ENCODE results near the gene GGN.
"Not testable (repeated sequence)": the region's sequence is repeated elsewhere in the genome, so short reads cannot be mapped to it uniquely, and the experiment has no call there.

Gene GGN

GRCh38 chr19:38371081-38371480, 16.8 kb downstream of the GGN start:
- H3K27ac ChIP-seq (ENCODE audit: low read length) = no peak overlapping the region
- no peak overlapping the region for H3K4me3 ChIP-seq (ENCODE audit: low read length)
- H3K9me3 ChIP-seq (ENCODE audit: insufficient read depth, low read depth, low read length) = no peaks in the 10 kb centered on the region
- peaks cover 10% of the 10 kb centered on the region; the same call in 1 of the 2 replicates for H3K27me3 ChIP-seq (ENCODE audit: insufficient read depth, low read length)
- H3K36me3 ChIP-seq (ENCODE audit: insufficient read depth, low read depth, low read length) = peaks cover under 1% of the 10 kb centered on the region; the same call in 1 of the 2 replicates
- H3K4me1 ChIP-seq (ENCODE audit: insufficient read depth, low read length) = no peaks in the 10 kb centered on the region
- no peak overlapping the region for H3K9ac ChIP-seq (ENCODE audit: low read depth, low read length)

GRCh38 chr19:38370299-38370698, 17.5 kb downstream of the GGN start:
- H3K36me3 ChIP-seq (ENCODE audit: insufficient read depth, low read depth, low read length) = no peaks in the 10 kb centered on the region
- no peak overlapping the region for H3K27ac ChIP-seq (ENCODE audit: low read length)
- no peaks in the 10 kb centered on the region for H3K4me1 ChIP-seq (ENCODE audit: insufficient read depth, low read length)
- no peaks in the 10 kb centered on the region for H3K9me3 ChIP-seq (ENCODE audit: insufficient read depth, low read depth, low read length)
- H3K9ac ChIP-seq (ENCODE audit: low read depth, low read length) = no peak overlapping the region
- peaks cover 10% of the 10 kb centered on the region; the same call in 1 of the 2 replicates for H3K27me3 ChIP-seq (ENCODE audit: insufficient read depth, low read length)
- H3K4me3 ChIP-seq (ENCODE audit: low read length) = no peak overlapping the region

GRCh38 chr19:38369584-38369983, 18.2 kb downstream of the GGN start:
- Histone ChIP-seq H3K36me3 (ENCODE audit: insufficient read depth, low read depth, low read length) (no peaks in the 10 kb centered on the region), H3K27ac (ENCODE audit: low read length) (no peak overlapping the region), H3K9me3 (ENCODE audit: insufficient read depth, low read depth, low read length) (peaks cover 5% of the 10 kb centered on the region), H3K27me3 (ENCODE audit: insufficient read depth, low read length) (peaks cover 10% of the 10 kb centered on the region; the same call in 1 of the 2 replicates), H3K4me3 (ENCODE audit: low read length) (no peak overlapping the region), H3K9ac (ENCODE audit: low read depth, low read length) (no peak overlapping the region), H3K4me1 (ENCODE audit: insufficient read depth, low read length) (no peaks in the 10 kb centered on the region)

GRCh38 chr19:38367041-38367440, 20.8 kb downstream of the GGN start:
- H3K9me3 ChIP-seq (ENCODE audit: insufficient read depth, low read depth, low read length) = peaks cover 5% of the 10 kb centered on the region

DNA sequence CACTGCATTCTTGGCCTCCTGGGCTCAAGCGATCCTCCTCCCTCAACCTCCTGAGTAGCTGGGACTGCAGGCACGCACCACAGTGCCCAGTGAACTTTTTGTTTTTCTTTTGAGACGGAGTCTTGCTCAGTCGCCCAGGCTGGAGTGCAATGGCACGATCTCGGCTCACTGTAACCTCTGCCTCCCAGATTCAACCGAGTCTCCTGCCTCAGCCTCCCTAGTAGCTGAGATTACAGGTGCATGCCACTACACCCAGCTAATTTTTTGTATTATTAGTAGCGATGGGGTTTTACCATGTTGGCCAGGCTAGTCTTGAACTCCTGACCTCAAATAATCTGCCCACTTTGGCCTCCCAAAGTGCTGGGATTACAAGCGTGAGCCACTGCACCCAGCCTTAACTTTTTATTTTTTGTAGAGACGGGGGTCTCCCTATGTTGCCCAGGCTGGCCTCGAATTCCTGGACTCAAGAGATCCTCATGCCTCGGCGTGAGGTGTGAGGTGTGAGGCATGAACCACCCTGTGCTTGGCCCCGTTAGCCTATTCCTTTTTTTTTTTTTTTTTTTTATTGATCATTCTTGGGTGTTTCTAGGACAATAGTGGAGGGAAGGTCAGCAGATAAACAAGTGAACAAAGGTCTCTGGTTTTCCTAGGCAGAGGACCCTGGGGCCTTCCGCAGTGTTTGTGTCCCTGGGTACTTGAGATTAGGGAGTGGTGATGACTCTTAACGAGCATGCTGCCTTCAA, 24.7 kb downstream of the GGN start:
- H3K36me3 ChIP-seq (ENCODE audit: insufficient read depth, low read depth, low read length); H3K9me3 ChIP-seq (ENCODE audit: insufficient read depth, low read depth, low read length); H3K4me1 ChIP-seq (ENCODE audit: insufficient read depth, low read length); H3K27ac ChIP-seq (ENCODE audit: low read length); H3K9ac ChIP-seq (ENCODE audit: low read depth, low read length): not testable (repeated sequence)
- peak overlapping the region; percentile 73 for H3K4me3 ChIP-seq (ENCODE audit: low read length)
- H3K27me3 ChIP-seq (ENCODE audit: insufficient read depth, low read length) = peaks cover 36% of the 10 kb centered on the region

More at GRCh38 chr19:38367041-38367440, 20.8 kb downstream of the GGN start:
- Histone ChIP-seq H3K36me3 (ENCODE audit: insufficient read depth, low read depth, low read length) (no peaks in the 10 kb centered on the region), H3K9ac (ENCODE audit: low read depth, low read length) (no peak overlapping the region), H3K27ac (ENCODE audit: low read length) (no peak overlapping the region), H3K4me3 (ENCODE audit: low read length) (no peak overlapping the region), H3K4me1 (ENCODE audit: insufficient read depth, low read length) (no peaks in the 10 kb centered on the region), H3K27me3 (ENCODE audit: insufficient read depth, low read length) (peaks cover 9% of the 10 kb centered on the region; the same call in 1 of the 2 replicates)

DNA sequence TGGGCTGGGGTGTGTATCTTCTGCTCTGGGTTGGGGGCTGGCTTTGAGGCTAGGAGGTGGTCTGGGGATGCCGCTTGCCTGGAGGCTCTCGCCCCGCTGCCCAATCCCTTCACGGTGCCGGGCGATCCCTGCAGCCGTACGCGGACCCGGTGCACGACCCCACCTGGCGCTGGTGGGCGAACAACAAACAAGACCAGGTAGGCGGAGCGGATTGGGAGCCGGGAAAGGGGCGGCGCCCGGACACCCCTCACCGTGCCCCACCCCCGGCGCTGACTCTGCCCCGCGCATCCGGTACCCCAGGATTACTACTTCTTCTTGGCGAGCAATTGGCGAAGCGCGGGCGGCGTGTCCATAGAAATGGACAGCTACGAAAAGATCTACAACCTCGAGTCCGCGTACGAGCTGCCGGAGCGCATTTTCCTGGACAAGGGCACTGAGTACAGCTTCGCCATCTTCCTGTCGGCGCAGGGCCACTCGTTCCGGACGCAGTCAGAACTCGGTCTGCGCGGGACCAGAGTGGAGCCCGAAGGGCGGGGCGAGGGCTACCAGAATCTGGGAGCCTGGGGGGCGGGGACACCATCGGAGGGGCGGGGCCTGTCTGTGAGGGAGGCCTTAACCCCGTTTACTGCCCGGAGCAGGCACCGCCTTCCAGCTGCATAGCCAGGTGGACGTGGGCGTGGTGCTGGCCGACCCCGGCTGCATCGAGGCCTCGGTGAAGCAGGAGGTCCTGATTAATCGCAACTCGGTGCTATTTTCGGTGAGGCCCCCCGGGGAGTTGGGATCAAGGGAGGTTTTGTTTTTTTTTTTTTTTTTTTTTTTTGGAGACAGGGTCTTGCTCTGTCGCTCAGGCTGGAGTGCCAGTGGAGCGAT, 25.5 kb downstream of the GGN start:
- H3K4me1 ChIP-seq (ENCODE audit: insufficient read depth, low read length) = no peaks in the 10 kb centered on the region
- peak overlapping the region; percentile 73 for H3K4me3 ChIP-seq (ENCODE audit: low read length)
- H3K9me3 ChIP-seq (ENCODE audit: insufficient read depth, low read depth, low read length) = peaks cover 5% of the 10 kb centered on the region
- peak overlapping the region; percentile 49; the same call in 1 of the 2 replicates for H3K9ac ChIP-seq (ENCODE audit: low read depth, low read length)
- peaks cover 40% of the 10 kb centered on the region for H3K27me3 ChIP-seq (ENCODE audit: insufficient read depth, low read length)
- H3K36me3 ChIP-seq (ENCODE audit: insufficient read depth, low read depth, low read length) = no peaks in the 10 kb centered on the region
- no peak overlapping the region for H3K27ac ChIP-seq (ENCODE audit: low read length)

DNA sequence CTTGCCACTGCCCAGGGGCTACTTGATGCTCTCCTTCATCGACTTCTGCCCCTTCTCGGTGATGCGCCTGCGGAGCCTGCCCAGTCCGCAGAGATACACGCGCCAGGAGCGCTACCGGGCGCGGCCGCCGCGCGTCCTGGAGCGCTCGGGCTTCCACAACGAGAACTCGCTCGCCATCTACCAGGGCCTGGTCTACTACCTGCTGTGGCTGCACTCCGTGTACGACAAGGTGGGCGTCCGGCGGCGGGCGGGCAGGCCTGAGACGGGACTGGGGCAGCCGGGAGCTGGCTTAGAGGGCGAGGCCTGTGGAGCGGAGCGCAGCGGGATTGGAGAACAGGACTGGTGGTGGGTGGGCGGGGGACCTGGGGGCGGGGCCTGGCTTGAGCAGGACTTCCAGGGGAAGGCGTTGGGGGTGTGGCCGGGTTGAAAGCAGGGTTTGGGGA, 26.2 kb downstream of the GGN start:
- Histone ChIP-seq H3K9me3 (ENCODE audit: insufficient read depth, low read depth, low read length) (peaks cover 5% of the 10 kb centered on the region), H3K27ac (ENCODE audit: low read length) (no peak overlapping the region), H3K4me3 (ENCODE audit: low read length) (peak overlapping the region; percentile 73), H3K27me3 (ENCODE audit: insufficient read depth, low read length) (peaks cover 45% of the 10 kb centered on the region), H3K9ac (ENCODE audit: low read depth, low read length) (peak overlapping the region; percentile 49; the same call in 1 of the 2 replicates), H3K4me1 (ENCODE audit: insufficient read depth, low read length) (no peaks in the 10 kb centered on the region), H3K36me3 (ENCODE audit: insufficient read depth, low read depth, low read length) (no peaks in the 10 kb centered on the region)

GRCh38 chr19:38360839-38361631, 26.8 kb downstream of the GGN start:
- no peak overlapping the region for H3K27ac ChIP-seq (ENCODE audit: low read length)
- peak overlapping the region; percentile 43; the same call in 1 of the 2 replicates for H3K9ac ChIP-seq (ENCODE audit: low read depth, low read length)
- H3K4me1 ChIP-seq (ENCODE audit: insufficient read depth, low read length) = no peaks in the 10 kb centered on the region
- peaks cover 51% of the 10 kb centered on the region for H3K27me3 ChIP-seq (ENCODE audit: insufficient read depth, low read length)
- peaks cover 5% of the 10 kb centered on the region for H3K9me3 ChIP-seq (ENCODE audit: insufficient read depth, low read depth, low read length)
- no peaks in the 10 kb centered on the region for H3K36me3 ChIP-seq (ENCODE audit: insufficient read depth, low read depth, low read length)
- H3K4me3 ChIP-seq (ENCODE audit: low read length) = peak overlapping the region; percentile 73

GRCh38 chr19:38360351-38360750, 27.5 kb downstream of the GGN start:
- peaks cover 55% of the 10 kb centered on the region for H3K27me3 ChIP-seq (ENCODE audit: insufficient read depth, low read length)
- peaks cover 5% of the 10 kb centered on the region for H3K9me3 ChIP-seq (ENCODE audit: insufficient read depth, low read depth, low read length)
- H3K4me3 ChIP-seq (ENCODE audit: low read length) = no peak overlapping the region
- no peaks in the 10 kb centered on the region for H3K4me1 ChIP-seq (ENCODE audit: insufficient read depth, low read length)
- H3K9ac ChIP-seq (ENCODE audit: low read depth, low read length) = no peak overlapping the region
- no peak overlapping the region for H3K27ac ChIP-seq (ENCODE audit: low read length)
- no peaks in the 10 kb centered on the region for H3K36me3 ChIP-seq (ENCODE audit: insufficient read depth, low read depth, low read length)

DNA sequence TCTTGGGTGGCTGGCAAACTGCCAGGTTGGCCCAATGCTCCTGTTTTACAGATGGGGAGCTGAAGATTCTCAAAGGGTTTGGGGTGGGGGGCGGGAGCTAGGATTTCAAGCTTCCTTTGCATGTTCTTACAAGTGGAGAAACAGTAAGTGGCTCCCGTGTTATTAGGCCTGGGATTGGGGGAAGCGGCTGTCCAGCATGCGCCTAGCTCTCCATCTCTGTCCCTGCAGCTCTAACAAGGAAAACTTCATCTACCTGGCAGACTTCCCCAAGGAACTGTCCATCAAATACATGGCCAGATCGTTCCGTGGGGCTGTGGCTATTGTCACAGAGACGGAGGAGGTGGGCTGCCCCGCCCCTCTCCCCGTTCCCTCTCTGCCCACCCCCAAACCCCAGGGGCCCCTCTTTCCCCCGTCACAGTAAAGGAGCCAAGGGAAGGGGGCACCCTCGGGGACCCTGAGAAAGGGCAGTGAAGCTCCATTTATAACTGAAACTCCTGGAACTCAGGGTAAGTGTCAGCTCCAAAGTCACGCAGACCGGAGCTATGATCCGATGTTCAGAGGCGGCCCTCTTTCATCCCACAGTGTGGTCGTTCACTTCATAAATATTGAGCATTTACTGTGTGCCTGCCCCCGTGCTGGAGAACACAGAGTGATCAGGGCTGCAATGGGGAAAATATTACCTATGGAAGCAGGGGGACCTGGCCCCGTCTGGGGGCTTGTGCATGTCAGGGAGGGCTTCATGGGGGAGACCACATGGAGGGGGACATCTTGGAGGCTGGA, 28.4 kb downstream of the GGN start:
- Histone ChIP-seq H3K4me3 (ENCODE audit: low read length) (no peak overlapping the region), H3K4me1 (ENCODE audit: insufficient read depth, low read length) (no peaks in the 10 kb centered on the region), H3K9ac (ENCODE audit: low read depth, low read length) (no peak overlapping the region), H3K9me3 (ENCODE audit: insufficient read depth, low read depth, low read length) (no peaks in the 10 kb centered on the region), H3K36me3 (ENCODE audit: insufficient read depth, low read depth, low read length) (no peaks in the 10 kb centered on the region), H3K27ac (ENCODE audit: low read length) (no peak overlapping the region), H3K27me3 (ENCODE audit: insufficient read depth, low read length) (peaks cover 55% of the 10 kb centered on the region)

GRCh38 chr19:38358071-38358470, 29.8 kb downstream of the GGN start:
- H3K27me3 ChIP-seq (ENCODE audit: insufficient read depth, low read length) = peaks cover 55% of the 10 kb centered on the region
- H3K9ac ChIP-seq (ENCODE audit: low read depth, low read length) = no peak overlapping the region
- H3K27ac ChIP-seq (ENCODE audit: low read length) = no peak overlapping the region
- no peak overlapping the region for H3K4me3 ChIP-seq (ENCODE audit: low read length)
- H3K36me3 ChIP-seq (ENCODE audit: insufficient read depth, low read depth, low read length) = no peaks in the 10 kb centered on the region
- H3K9me3 ChIP-seq (ENCODE audit: insufficient read depth, low read depth, low read length) = no peaks in the 10 kb centered on the region
- no peaks in the 10 kb centered on the region for H3K4me1 ChIP-seq (ENCODE audit: insufficient read depth, low read length)

Measured in iPS-20b (cell line).